Effector CD8-positive, alpha-beta T cell (primary cell): ENCODE measurements around the gene GCG.

Source experiments
- DNase-seq: peaks from one replicate; lab custom pipeline; 2025; lab: John Stamatoyannopoulos, UW
- total RNA-seq, 4 experiments: gene quantifications; one replicate each; lab custom pipeline; 2026; lab: John Stamatoyannopoulos, UW

The GCG gene
- total RNA-seq, result 0 reads per million in 4 experiments

GRCh38 chr2:162152147-162152546 is at the start of gene GCG:
GCG (minus strand) TSS chr2:162152247; CDS start chr2:162149178, 3,069 bp downstream.
- no peak for DNase-seq

GRCh38 chr2:162200636-162201035 is 48.6 kb upstream of the GCG start:
- DNase-seq, result no peak

GRCh38 chr2:162199913-162200312 is 47.9 kb upstream of the GCG start:
- no peak for DNase-seq

GRCh38 chr2:162198239-162198638 is 46.2 kb upstream of the GCG start:
- no peak for DNase-seq

GRCh38 chr2:162197069-162197825 is 45.2 kb upstream of the GCG start:
- no peak for DNase-seq

- DNase-seq, result no peak
Observed at GRCh38 chr2:162196638-162197037, 44.6 kb upstream of the GCG start.

- DNase-seq, result no peak
Observed at GRCh38 chr2:162188451-162188850, 36.4 kb upstream of the GCG start.

- DNase-seq, result no peak
Observed at GRCh38 chr2:162185541-162186232, 33.6 kb upstream of the GCG start.

GRCh38 chr2:162184821-162185450 is 32.9 kb upstream of the GCG start:
- no peak for DNase-seq

- no peak for DNase-seq
Observed at GRCh38 chr2:162184359-162184758, 32.3 kb upstream of the GCG start.

GRCh38 chr2:162182395-162182794 is 30.3 kb upstream of the GCG start:
- DNase-seq, result no peak

GRCh38 chr2:162177301-162177700 is 25.3 kb upstream of the GCG start:
- DNase-seq, result no peak

- no peak for DNase-seq
Observed at GRCh38 chr2:162175714-162176113, 23.7 kb upstream of the GCG start.

GRCh38 chr2:162174746-162175145 is 22.7 kb upstream of the GCG start:
- DNase-seq, result no peak

GRCh38 chr2:162172802-162173370 is 20.8 kb upstream of the GCG start:
- DNase-seq, result no peak

- no peak for DNase-seq
Observed at GRCh38 chr2:162166745-162167144, 14.7 kb upstream of the GCG start.

GRCh38 chr2:162166174-162166573 is 14.1 kb upstream of the GCG start:
- no peak for DNase-seq

GRCh38 chr2:162164802-162165201 is 12.8 kb upstream of the GCG start:
- no peak for DNase-seq

- DNase-seq, result no peak
Observed at GRCh38 chr2:162159446-162159845, 7.4 kb upstream of the GCG start.

GRCh38 chr2:162156149-162156548 is 4.1 kb upstream of the GCG start:
- DNase-seq, result no peak

- no peak for DNase-seq
Observed at GRCh38 chr2:162155093-162155492, 3.0 kb upstream of the GCG start.

- peak; percentile 23 for DNase-seq
Observed at GRCh38 chr2:162153608-162154224, 1.7 kb upstream of the GCG start.
